GM04503 (cell line): ENCODE measurements around the gene CHD6.
"Not testable (repeated sequence)": the region's sequence is repeated elsewhere in the genome, so short reads cannot be mapped to it uniquely, and the experiment has no call there.

ENCODE experiments used
- DNase-seq: peaks from one replicate; pipeline ENCODE4 v3.0.0-alpha.2; 2012; ENCODE audit warnings: low read depth

CHD6 gene

DNA sequence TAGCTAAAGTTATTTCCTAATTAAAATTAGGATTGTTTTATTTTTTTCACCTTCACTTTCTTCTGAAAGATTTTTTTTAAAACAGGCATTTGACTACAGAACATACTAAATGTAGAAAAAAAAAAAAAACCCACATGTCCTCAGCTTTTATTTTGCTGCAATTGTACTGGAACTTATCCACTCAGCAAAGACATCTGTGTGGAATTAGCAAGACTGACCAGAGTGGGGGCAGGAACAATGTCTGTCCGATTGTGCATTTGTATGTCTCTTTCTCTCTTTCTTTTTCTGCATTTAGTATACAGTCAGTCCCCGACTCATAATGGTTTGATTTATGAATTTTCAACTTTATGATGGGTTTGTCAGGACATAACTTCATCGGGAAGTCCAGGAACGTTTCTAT, 77.3 kb downstream of the CHD6 start:
- DNase-seq, result no peak

DNA sequence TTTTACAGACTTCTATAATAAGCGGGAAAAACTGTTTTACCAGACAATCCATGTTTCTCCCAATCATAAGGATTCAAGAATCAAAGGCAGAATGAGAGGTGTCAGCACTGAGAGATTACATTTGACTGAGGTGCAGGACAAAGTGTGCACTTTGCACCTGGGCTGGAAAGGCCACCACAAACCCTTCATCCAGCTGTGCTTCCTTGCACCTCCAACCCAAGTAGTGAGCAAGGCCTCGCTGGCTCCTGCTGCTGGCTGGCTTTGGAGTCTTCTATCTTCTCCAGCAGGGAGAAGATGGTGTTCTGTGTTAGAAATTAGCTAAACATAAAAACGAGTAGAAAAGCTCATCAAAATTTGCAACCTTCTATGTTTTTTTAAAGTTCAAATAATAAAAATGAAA, 77.7 kb downstream of the CHD6 start:
- DNase-seq, result no peak

DNA sequence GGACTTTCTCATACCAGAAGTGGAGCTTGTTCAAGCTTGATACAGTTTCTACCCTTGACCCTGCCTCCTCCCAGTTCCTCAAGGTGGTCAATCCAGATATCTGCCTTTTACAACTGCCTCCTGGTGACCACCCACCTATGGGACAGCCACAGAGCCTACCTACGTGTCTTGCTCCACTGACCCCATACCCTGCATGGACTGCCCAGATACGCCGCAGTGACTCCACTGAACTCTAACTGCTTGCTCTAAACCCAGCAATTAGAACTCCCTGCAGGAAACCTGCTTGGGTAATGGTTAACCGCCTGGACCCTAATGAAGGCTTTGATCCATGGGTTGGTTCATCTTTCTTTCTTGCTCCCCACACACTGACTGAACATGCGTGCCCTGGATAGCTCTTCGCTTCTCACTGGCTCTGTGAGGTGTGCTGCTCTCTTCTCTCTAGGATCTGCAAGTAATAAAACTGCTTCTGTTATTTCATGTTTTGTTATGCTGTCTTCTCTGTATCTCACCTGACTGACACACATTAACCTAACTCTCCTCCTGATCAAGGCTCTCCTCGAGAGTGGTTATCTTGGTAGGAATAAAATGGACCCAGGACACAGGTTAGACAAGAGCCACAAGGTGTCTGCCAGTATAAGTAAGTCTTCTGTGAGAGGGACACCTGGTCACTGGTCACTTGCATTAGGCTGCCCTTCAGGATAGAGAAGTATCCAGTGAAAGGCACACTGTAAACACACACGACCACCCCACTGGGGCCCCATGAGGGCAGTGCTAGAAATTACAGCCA, 79.2 kb downstream of the CHD6 start:
- DNase-seq, result no peak

DNA sequence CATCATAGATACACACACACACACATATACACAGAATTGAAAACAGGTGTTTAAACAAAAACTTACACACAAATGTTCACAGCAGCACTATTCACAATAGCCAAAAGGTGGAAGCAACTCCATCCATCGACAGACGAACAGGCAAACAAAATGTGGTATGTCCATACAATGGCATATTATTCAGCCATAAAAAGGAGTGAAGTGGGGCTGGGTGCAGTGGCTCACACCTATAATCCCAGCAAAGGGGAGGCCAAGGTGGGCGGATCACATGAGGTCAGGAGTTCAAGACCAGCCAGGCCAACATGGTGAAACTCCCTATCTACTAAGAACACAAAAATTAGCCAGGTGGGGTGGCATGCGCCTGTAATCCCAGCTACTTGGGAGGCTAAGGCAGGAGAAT, 80.3 kb downstream of the CHD6 start:
- DNase-seq, result no peak

DNA sequence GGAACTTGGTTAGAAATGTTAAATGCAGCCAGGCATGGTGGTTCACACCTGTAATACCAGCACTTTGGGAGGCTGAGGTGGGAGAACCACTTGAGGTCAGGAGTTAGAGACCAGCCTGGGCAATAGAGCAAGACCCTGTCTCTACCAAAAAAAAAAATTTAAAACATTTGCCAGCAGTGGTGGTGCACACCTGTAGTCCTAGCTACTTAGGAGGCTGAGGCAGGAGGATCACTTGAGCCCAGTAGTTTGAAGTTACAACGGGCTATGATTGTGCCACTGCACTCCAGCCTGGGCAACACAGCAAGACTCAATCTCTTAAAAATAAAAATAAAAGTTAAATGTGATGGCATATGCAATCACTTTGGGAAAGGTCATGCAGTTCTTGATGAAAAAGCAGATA, 82.6 kb downstream of the CHD6 start:
- DNase-seq, result not testable (repeated sequence)

DNA sequence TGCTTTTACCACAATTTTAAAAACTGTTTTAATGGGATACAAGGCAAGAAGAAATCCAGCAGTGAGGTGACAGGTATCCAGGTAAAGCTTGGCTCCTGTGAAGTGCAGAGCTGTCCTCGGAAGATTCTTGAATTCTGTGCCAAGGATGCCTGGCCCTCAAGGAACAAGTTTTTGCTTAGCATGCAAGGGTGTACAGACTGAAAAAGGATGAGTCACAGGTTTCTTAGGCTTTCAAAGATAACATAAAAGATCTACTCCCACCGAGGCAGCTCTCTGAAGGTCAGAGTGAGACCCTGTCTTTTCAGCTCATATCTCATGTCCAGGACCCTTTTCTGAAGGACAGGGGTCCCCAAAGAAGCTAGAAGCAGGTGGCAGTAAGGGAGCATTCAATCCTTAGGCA, 83.3 kb downstream of the CHD6 start:
- DNase-seq, result no peak

DNA sequence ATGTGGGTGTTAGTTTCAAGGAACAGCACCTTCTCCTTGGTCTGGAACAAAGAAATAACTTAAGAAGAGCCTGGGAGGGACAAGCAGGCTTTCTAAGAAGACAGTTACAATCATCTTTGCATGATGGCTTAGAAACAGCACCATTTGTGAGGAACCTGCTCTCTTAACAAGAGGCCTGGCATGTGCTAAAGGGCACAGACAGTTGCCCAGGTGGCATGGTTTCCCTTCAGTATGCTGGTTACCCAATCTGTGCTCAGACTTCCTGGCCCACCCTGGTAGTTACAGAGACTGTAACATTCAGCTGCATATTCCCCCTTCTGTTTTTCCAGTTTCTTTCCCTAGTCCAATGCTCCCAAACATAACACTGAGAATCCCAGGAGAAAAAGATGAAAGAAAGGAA, 84.0 kb downstream of the CHD6 start:
- DNase-seq, result no peak

DNA sequence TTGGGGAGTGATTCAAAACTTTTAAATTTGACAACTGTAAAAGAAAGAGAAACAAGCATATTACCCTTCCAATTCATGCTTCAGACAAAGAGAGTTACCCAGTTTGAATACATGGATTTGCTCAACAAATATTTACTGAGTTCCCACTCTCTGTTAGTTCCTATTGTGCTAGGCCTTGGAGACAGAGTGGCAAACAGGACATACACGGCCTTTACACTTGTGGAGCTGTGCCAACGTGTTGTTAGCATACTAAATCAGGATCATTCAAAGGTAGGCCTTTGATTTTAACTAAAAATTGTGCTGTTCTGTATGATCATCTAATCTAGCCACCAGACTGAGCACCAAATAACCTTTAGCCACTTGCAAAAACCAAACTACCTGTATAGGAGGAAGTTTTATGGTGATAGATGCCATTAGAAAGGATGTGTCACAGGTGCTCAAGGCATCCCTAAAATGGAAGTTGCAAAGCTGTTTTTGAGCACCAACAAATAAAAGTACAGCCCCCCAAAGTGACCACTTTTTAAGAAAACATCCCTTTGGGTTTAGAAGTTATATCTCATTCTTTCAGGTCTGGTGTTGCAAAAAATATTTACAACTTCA, 84.5 kb downstream of the CHD6 start:
- no peak for DNase-seq

DNA sequence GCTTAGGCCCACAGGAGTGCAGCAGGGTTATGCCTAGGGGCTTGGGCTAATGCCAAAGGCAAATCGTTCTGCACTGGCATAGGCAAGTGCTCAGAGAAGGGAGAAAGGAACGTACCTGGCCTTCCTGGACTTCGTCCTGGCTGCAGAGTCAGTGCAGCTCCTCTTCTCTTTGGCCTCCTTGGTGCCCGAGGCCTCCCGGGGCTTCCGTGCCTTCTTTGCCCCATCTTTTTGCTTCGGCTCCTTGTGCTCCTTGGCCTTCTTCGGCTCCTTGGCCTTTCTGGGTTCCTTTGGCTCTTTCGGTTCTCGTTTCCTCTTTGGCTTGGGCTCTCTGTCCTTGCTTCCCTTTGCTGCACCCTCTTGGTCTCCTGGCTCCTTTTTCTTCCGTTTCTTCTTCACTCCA, 85.2 kb downstream of the CHD6 start:
- DNase-seq, result no peak

DNA sequence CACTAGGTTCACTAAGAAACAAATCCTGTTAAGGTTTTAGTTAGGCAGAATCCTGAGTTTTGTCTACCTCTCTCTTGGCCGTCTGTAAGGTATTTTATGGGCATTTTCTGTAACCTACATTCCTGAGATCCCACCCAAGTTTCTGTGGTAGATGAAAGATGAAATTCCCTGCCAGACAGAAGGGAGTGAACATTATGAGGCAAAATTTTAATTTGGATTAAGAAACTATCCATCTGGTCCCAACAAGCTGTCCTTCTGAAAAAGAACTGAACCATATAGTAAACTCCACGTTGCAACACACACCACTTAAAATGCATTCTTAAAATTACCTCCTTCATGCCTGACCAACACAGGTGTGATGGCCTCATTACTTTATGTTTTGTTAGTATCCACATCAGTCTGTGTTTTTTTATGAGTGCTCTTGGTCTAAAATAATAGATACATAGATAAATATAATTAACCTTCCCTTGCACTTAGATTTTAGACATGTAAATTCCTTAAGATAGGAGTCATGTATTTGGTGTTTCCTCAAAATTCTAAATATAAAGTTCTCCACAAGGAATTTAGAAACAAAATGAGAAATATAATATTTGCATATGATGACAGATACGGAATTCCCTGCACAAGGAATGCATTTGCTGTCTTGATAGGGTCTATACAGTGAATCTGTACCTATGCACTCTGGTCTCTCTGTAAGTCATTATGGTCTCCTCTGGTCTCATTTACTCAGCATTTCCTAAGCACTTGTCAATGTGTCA, 86.5 kb downstream of the CHD6 start:
- no peak for DNase-seq

DNA sequence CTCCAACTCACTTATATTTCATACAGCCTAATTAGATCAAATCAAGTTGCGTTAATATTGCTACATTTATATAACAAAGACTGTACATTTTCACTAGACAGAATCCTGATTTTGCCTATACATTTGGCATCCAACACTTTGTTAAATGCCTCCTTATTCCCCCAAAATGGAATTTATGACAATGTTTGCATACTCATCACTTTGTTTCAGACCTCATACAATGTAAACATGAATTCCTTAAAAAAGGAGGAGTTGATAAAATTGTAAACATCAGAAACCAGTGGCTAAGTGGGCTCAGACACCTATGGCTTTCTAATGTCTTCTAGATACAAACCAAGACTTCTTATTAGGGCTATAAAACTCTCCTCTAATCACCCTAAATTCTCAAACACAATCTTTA, 87.3 kb downstream of the CHD6 start:
- no peak for DNase-seq

DNA sequence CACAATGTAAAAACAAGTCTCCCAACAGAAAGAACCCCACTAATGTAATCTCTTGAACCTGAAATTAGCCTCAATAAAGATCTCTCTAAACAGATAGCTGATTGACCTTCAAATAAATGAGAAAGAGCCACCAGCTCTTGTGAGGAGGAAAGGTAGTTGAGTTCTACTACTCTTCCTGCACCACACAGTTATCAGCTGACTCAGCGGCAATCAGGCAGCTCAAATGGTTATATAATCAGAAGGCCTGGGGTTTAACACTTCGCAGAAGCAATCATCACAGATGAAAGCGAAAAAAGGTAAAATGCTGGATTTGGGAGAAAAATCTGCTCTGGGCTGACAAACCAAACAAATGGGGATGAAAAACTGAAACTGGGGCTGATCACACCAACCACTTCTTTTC, 91.8 kb downstream of the CHD6 start:
- no peak for DNase-seq

DNA sequence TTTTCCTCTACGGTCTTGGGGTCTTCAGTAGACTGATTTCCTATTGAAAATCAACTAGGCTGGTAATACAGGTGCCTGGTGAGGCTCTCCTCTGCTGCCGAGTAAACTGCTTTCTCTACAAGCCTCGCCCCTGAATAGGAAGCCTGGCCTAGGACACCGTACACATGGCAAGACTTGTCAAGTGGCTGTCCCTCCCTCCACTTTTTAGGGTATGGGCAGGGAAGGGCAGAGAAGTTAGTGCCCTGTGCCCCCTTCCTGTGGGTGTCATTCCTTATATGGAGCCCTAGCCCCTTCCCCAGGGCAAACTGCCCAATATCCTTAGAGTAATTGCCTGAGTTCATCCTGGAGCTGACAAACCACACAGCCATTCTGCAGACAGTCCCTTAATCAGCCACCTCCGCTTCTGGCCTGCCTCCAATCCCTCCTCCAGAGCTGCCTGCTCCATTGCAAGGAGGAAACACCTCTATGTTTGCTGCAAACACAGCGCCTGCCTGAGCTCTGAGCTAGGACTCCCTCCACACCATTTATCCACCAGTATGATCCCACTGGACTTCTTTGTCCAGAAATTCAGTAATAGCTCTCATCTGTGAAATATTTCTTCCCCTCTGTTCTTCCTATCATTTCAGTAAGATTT, 93.1 kb downstream of the CHD6 start:
- DNase-seq, result no peak

DNA sequence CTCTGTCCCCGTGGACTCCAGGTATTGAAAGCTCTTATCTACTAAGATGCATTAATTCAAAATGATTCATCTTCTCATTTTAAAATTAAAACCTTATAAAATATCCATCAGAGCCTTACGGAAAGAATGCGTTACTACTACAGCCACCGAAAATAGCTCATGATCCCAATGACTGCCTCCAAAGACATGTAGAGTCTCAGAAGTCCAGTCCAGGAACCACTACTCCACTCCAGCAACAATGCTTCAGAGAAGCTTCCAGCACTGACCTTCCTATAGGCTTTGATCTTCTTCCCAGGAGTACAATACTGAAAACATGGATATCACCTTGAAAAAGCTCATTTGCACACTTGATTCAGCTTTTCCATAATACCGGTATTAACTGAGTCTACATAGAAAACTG, 94.3 kb downstream of the CHD6 start:
- DNase-seq, result no peak

DNA sequence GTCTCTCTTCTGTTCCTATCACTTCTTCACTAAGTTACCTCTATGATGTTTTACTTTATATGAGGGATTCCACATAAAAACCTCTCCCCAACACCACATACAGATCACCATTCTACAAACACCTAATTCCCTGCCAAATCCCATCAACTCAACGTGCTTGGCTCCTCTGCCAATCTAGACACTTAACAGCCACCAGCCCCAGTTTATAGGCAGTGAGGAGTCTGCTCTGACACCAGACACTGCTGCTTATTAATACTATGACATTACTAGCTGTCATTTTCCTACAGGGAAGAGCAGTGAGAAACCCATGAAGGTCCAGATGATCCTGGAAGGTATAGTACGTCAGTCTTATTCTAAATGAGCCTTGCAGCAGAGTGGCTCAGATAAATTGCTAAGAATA, 104.3 kb downstream of the CHD6 start:
- DNase-seq, result no peak

DNA sequence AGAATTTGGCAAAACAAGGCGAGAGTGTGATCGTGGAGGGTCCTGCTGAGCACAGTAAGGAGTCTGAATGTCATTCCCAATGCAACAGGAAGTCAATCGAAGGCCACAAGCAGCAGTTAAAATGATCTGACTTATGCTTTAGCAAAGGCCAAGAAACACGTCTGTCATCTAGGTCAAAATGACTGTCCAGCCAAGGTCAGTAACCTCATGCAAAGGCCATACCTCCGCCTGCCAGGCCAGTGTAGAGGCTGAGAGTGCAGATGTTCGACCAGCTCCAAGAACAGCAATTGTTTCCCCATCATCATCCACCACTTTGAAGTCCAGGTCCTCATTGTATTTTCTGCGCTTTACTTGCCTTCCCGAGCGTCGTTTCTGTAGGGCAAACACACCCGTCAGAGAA, 105.6 kb downstream of the CHD6 start:
- no peak for DNase-seq

DNA sequence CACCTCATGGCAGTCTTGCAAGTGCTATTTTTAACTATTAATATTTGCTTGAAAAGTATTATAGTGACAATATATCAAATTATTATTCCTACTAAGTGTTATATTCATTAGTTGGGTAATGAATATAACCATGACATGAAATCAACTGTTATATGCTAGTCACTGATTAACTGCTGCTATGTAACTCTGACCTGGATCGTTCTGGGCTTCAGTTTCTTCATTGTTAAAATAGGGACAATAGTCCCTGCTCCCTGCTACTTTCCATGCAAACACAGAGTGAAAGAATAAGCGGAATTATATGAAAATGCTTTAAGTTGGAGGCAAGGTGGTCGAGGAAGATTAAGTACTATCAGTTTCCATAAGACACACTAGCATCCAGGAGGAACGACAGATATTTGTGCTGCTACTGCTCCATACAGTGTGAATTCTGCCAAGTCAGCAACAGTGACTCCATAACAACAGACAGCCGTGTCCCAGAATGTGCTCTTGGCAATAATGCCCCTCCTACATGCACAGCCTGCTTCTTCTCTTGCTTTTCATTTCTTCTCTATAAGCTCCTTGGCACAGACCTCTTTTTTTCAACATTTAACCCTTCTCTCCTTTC, 107.2 kb downstream of the CHD6 start:
- no peak for DNase-seq

DNA sequence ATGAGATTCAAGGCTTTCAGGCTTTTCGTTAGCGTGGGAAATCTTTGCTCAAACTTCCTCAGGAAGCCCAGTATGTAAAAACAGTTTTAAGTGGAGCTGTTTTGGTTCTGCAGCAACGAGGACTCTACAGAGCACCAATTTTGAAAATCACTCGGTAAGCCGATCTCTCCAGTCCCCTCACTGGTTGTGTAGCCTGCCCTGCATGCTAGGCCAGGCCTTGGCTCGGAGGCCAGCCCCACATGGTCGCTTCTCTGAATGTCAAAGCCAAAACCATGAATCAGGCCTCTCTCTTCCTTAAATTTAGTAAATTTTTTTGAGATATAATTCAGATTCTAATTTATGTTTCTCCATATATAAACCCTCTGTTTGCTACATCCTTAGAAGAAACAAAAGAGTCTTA, 108.0 kb downstream of the CHD6 start:
- no peak for DNase-seq

DNA sequence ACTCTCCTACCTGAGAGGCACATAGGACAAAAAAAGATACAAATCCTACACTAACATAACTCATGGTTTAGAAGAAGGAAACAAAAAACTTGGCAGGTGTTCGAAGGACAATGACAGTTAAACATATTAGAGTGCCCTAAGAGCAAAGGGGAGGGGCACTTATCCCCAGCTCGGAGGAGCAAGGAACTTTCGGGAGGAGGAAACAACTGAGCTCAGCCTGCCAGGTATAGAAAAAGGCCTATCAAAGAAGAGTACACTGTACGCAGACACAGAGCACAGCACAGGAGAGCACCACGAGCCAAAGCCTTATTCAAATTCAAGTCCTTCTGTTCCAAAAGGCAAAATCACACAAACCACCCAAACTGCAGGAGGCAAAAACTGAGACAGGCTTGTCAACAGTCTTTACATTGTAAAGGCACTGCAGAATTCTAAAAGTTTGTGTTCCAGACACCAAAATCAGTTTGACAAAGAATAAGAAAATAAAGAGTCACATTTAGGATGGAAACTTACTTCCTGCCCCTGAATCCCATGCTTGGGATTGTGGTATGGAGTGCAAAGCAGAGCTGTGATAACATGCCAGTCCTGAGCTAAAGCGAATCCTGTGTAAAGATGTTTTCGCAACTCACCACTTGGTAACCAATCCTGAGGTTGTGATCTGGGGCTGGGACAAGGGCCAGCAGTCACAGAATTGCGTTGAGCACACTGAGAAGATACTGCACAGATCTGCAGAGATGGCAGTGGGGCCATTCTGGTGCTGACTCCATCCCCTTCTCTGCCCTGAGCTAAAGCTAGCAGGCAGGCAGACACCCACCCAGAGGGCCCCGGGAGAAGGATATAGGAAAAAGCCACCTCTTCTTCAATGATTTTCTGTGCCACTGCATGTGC, 108.6 kb downstream of the CHD6 start:
- no peak for DNase-seq

DNA sequence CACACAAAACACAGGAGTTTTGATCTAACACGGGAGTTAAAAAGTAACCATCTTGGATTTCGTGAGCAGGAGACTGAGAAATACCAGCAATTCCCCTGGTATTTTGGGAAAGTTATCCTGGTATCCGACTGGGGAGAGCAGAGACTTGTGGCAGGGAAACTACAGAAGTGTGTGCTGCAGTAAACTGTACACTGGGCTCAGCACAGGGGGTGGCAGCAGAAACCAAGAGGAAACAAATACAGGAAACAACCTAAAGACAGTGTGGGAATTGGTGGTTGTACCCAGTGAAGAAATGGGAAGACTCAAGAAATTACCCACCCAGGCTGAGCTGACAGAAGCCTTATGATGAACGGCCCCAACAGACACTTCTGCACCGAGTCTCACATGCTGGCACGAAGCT, 109.8 kb downstream of the CHD6 start:
- no peak for DNase-seq

DNA sequence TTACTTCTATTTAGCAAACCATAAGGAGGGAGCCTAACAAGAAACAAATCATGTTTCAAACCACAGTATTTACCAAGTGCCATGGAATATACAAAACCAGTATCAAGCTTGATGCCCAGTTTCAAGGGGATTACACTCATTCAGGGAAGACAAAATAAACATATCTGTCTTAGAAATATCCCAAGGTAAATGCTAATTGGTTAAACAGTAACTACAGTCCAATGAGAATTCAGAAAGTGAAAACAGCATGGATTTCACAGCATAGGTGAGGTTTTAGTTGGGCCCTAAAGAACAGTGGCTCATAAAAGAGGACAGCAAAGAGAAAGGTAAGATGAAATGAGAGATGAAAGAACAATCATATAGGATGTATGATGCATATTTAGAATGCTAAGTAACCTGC, 110.3 kb downstream of the CHD6 start:
- no peak for DNase-seq

DNA sequence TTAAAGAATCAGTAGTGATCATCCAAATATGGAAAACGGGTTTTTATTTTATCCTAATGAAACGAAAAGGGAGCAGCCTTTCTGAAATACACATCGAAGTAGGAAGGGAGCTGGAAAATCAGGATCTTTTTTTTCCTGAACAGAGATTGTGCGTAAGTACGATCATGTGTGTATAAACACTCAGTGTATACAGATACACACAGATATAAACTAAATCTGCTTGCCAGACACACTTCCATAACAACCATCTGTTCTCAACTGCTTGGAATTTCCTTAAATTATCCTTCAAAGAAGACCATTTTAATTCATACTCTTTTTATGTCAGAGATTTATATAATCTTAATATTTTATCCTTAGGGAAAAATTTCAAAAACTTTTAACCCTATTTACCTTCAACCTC, 110.7 kb downstream of the CHD6 start:
- DNase-seq, result no peak
